Stimulated activated CD8-positive, alpha-beta memory T cell treated with anti-CD3 and anti-CD28 coated beads, Interleukin-7, amount 100 ng/mL, for 4 hours (primary cell): ENCODE results near the gene GNAI3.
A peak's percentile ranks its signal among the peaks of the same experiment; 100 is the strongest.

Source experiments
- DNase-seq, 2 donors: peaks; one replicate each; pipeline ENCODE4 v3.0.0-alpha.2; 2020; ENCODE audit warnings: low read depth in 2 of 2

Gene GNAI3

DNA sequence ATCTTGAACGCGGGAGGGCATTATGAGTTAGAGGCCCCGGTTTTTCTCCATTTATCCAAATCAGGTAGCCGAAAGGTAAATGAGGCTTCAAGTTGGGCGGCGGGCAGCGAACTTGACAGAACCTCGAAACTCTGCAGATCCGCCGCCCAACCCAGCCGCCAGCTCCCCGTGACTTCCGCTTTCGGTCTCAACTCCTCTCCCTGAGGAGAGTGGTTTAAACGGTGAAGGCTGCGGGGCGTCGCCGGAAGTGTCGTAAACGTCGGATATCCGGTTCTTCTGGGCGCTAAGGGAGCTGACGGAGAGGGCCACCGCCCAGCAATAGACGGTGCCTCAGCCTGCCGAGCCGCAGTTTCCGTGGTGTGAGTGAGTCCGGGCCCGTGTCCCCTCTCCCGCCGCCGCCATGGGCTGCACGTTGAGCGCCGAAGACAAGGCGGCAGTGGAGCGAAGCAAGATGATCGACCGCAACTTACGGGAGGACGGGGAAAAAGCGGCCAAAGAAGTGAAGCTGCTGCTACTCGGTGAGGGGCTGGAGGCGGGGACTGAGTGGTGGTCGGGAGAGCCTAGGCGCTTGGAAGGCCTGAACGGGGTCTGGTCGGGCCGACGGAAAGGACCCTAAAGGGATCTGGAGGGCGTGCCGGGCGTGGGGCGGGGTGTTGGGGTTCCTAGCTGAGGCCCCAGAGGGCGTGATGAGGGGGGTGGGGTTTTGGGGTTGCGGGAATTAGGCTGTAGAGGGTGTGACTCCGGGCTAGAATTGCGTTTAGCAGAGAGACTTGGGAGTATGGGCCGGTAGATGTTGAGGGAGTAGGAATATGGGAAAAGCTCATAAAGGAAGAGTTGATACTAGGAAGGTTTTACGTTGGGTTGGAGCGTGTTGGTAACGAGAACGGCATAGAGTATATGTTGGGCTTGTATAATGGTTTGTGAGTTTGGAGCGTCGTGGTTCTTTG lies at the start of gene GNAI3:
GNAI3 (plus strand) TSS at position 295 of the 947 bp plus-strand sequence; CDS start at position 401, 106 bp downstream.
- peak; percentile 93 to 95 for DNase-seq

DNA sequence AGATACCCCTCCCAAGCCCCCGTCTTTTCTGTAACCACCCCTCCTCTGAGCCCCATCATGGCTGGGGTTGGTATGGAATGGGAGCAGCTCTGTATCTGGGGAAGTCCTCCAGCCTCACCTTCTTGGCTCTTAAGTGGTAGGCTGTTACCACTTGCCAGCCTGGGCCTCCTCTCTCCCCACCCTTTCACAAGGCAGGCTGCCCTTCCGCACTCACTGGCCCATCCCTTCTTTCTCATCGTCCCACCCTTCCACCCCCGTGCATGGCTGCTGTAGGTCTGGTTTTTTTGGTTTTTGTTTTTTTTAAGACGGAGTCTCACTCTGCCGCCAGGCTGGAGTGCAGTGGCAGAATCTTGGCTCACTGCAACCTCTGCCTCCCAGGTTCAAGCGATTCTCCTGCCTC lies 49.3 kb upstream of the GNAI3 start:
- no peak for DNase-seq

DNA sequence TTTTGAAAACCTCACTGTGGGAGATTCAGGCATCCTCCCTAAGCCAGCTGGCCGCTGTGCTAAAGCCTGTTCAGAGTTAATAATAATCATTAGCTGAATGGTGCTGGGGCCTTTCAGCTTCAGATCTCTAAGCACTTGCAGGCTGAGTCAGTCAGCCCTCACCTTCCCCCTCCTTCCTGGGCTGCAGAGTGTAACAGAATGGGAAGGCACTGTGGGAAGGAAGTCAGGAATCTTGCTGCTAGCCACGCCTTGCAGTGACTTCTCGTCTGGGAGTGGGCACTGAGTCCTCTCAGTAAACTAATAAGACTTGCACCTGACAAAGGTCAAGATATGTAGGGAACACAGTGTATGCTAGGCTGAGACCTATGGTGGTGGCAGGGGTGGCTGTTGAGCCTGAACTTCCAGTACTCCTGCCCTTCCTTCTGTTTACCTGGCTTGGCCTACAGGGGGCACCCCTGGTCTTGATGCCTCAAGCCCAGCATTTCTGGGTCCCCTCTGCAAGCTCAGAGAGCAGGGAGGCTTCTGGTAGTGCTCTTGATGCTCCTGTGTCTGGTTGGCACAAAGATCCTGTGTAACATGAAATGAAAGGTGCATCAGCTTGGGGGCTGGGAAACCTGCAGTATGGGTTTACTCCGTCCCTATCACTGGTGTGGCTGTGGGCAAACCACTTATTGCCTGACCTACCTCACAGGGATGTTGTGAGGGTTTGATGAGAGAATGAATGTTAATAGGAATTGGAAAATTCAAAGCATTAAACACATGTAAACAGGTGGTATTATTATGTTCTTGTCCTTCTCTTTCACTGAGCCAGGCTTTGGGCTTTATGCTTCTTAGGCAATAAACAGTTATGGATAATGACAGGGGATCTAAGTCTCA lies 48.5 kb upstream of the GNAI3 start:
- DNase-seq = peak; percentile 17 to 33

GRCh38 chr1:109500941-109501381 lies 47.5 kb upstream of the GNAI3 start:
- no peak for DNase-seq

DNA sequence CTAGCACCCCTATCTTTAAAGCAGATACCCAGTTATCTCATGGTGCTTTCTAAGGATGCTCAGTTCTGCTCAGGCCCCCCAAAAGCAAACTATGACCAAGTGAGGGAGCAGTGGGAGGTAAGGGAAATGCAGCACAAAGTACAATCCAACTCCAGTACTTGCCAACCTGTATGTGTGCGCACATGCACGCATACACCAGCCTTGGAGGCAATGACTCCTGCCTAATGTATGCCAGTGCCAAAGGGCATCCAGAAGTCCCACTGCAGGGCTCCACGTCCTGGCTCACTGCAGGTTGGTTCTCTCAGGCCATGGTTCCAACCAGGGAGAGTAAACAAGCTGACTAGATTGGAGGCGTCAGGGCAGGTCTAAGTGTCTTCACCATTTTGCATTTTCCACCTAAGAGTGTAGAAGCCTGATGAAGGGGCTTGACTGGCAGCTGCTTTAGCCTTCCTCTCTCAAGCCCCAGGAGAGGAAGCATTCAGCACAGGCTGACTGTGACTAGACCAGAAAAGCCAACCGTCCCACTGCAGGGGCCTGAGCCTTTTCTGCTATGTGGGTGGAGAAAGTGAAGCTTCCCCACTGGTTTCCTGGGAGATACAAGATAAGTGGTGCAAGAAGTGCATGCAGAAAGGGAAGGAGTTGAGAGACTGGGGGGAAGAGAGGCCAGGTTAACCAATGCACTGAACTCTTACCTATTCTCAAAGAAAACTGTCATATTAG lies 46.6 kb upstream of the GNAI3 start:
- DNase-seq = no peak

GRCh38 chr1:109502364-109502851 lies 46.0 kb upstream of the GNAI3 start:
- DNase-seq = peak in 1 of 2 donors; percentile 22

DNA sequence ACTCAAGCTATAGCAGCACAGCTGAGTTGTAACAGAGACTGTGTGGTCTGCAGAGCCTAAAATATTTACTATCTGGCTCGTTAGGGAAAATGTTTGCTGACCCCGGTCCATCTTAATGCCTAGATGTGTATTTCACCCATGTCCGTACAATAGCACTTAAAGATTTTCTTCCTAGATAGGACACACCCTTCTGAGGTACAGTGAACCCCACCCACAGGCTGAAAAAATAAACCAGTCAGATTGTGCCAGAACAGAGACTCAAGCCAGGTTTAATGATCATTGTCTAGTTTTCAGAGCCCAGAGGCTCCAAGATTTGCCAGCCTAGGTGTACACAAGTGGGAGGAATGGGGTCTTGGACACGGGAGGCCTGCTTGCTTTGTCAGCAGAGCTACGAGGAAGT lies 44.5 kb upstream of the GNAI3 start:
- no peak for DNase-seq

DNA sequence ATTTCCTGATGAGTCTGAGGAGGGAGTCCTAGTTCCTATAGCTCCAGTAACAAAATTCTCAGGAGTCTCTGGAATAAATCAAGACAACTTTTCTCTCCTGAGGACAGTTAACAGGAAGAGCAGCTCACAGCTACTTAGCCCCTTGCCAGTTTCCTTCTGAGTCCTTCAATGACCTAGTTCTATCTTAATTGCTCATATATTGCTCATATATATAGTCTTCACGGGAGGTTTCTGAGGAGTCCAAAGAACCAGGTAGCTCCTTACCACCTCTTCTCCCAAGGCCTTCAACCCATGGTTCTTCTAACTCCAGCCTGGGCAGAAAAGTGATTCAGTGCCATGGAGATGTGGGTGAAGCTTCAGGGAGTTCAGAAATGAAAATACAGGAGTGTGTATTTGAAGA lies 43.4 kb upstream of the GNAI3 start:
- DNase-seq = no peak

DNA sequence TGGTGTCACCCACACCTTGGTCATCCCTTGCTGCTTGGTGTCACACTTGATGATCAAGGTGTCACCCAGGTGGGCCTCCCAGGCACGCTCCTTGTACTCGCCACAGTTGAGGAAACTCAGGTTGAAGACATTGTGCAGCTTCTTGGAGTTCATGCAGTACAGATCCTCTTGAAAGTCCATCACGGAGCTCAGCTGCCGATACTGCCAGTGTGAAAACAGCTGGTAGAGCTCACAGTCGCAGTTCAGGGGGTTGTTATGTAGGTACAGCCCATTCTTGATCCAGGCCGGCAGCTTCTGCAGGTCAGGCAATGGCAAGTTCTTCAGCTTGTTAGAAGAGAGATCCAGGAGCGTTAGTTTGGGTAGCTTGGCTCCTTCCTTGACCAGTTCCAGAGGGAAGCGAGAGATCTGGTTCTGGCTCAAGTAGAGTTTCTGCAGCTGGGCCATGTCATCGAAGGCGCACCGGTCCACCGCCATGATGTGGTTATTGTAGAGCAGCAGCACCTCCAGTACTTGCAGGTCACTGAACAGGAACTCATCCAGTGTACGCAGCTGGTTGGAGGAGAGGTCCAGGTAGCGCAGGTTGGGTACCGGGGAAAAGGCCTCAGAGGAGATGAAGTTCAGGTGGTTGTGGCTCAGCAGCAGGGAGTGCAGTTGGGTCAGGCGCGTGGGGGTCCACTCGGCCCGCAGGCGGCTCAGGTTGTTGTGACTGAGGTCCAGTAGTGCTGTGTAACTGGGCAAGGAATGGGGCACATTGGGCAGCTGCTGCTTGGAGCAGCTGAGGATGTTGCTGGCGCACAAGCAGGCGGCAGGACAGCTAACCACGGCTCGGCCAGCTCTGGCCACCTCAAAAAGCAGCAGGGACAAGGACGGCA lies 40.2 kb upstream of the GNAI3 start:
- DNase-seq = no peak

GRCh38 chr1:109508873-109509175 lies 39.6 kb upstream of the GNAI3 start:
- DNase-seq = no peak

GRCh38 chr1:109509176-109510134 lies 39.0 kb upstream of the GNAI3 start, which contains the start of gene AMIGO1:
Gene AMIGO1, minus strand, starts transcription at chr1:109509727. Its CDS starts 815 bp downstream, at chr1:109508912.
- peak in 1 of 2 donors; percentile 61 for DNase-seq

DNA sequence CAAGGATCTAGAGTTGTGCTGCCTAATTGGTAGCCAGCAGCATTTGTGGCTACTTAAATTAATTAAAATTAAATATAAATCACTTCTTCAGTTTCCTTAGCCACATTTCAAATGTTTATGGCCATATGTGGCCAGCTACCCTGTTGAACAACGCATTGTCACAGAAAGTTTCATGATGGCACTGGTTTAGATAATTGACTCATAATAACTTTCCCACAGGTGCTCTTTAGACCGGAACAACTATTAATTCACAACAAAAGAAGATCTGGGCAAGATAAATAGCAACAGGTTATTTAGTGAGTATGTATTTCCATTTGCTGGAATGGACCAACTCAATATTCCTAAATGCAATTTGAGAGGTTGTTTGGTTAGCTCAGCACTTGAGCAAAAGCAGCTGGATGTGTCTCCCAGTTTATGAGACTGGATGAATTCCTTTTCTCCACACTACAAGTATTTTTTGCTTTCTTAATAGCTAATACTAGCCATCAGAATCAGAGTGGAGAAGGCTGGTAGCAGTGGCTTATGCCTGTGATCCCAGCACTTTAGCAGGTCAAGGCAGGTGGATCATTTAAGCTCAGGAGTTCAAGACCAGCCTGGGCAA lies 35.2 kb upstream of the GNAI3 start:
- no peak for DNase-seq

DNA sequence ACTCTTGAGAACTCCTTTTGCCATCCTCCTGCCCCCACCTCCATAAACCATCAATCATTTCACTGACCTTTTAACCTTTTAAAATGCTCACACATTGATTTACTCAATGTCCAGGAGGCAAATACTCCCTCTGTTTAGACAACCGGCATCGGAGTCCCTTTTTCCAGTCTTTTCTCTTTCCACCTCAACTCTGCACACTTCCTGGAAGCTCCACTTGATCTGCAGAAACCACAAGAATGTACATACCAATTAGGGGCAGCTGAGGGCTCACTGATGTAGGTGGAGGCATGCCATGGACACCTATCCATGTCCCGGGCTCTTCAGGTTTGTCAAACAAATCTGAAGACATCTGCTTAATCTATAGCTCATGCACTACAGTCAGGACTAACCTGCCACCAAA lies 33.6 kb upstream of the GNAI3 start:
- no peak for DNase-seq

DNA sequence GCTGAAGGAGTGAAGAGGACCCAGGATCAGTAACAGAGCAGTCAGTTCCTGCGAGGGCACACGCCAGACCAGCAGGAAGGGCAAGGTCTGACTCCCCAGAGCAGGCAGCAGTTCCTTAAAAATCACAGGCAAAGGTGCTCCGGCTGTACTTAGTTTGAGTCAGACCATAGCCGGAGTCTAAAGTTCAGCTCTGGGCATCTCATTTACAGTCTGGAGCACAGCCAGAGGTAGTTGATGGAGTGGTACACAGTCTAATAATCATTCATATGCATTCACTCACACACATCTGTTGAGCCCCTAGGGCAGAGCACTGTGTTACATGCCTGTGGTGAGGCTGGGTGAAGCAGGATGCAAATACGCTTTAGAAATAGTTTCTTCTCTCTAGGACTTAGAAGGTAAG lies 31.5 kb upstream of the GNAI3 start:
- no peak for DNase-seq

DNA sequence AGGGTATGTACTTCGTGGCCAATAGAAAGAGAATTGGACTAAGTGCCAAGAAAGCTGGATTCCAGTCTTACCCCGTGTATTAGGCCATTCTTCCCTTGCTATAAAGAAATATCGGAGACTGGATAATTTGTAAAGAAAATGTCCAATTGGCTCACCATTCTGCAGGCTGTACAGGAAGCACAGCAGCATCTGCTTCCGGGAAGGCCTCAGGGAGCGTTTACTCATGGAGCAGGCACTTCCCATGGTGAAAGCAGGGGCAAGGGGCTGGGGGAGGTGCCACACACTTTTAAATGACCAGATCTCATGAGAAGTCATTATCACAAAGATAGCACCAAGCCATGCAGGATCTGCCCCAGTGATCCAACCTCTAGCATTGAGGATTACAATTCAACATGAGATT lies 31.1 kb upstream of the GNAI3 start:
- no peak for DNase-seq

DNA sequence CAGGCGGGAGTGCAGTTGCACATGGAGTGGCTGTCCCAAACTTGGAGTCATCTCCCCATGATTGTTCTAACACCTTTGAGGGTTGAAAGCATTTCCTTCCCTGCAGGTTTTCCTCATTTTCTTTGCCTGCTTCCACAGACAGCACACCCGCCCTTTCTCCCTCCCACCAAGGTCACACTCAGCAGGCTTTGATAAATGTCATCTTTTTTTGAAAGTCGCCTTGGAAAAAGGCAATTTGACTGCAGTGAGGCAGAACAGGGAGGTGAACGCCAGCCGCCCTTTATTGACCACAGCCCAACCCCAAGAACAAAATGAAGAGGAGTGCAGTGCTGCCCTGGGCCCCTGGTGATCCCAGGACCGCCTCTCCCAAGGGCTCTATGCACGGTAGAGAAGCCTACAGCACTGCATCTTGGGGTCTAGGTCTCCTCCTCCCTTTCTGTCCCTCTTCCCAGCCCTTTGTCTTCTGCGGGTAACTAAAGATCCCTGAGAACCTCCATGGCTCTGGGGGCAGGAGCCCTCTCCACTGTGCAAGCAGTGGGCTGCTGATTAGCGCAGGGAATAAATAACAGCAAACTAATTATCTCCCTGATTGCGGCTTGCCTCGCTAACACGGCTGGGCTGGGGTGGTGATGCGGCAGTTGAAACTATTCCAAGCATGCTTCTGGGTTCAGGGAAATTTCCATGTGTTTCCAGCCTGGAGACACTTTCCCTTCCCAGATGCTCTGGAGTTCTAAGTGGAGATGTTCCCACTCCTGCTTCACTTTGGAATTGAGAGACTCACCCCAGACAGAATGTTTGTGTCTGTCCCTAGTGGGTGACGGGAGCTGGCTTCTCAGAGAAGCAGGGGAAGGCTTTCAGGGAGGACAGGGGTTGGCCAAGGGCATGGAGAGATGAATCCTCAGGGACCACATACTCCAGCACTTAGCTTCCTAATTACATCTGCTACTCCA lies 27.1 kb upstream of the GNAI3 start:
- no peak for DNase-seq

- no peak for DNase-seq
Observed at GRCh38 chr1:109522026-109522425, 26.4 kb upstream of the GNAI3 start.

DNA sequence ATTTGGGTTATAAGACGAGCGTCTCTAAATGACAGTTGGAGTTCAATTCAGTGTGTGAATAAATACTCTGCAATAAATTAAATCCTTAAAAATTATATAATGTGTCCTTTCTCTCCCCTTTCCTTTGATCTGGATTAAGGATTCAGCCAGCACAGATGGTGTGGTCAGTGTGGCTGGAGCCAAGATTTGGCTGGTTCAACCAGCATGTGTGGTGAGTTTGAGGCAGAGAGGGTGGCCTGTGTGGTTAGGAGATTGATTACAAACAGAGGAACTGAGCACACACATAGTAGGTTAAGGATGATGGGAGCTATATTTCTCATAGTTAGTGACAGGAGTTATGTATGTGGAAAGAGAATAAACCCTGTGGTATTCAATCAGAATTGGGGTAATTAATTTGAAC lies 24.7 kb upstream of the GNAI3 start:
- no peak for DNase-seq
